Effector memory CD4-positive, alpha-beta T cell (primary cell): ENCODE measurements around the gene LDLRAD3.

Experiments
- DNase-seq, 3 donors: peaks; one replicate each; pipeline ENCODE4 v3.0.0-alpha.2; 2020
- H3K27ac ChIP-seq: 2 replicates; pipeline ENCODE4 v1.7.0; 2013; ENCODE audit warnings: mild to moderate bottlenecking, low read length, moderate library complexity; ENCODE audit not compliant: insufficient read depth, poor library complexity, severe bottlenecking
- H3K27me3 ChIP-seq: replicated peaks from 2 replicates; pipeline ENCODE4 v1.7.0; 2013; ENCODE audit warnings: mild to moderate bottlenecking, low read length; ENCODE audit not compliant: insufficient read depth, control insufficient read depth, poor library complexity, severe bottlenecking
- H3K36me3 ChIP-seq: 2 replicates; pipeline ENCODE4 v1.7.0; 2013; ENCODE audit warnings: mild to moderate bottlenecking, low read length, moderate library complexity; ENCODE audit not compliant: control insufficient read depth, insufficient read depth
- H3K4me1 ChIP-seq: 2 replicates; pipeline ENCODE4 v1.7.0; 2013; ENCODE audit warnings: low read length, mild to moderate bottlenecking; ENCODE audit not compliant: control insufficient read depth, insufficient read depth, poor library complexity, severe bottlenecking
- H3K4me3 ChIP-seq: 2 replicates; pipeline ENCODE4 v1.7.0; 2013; ENCODE audit warnings: low read length, low read depth, mild to moderate bottlenecking; ENCODE audit not compliant: insufficient read depth, poor library complexity, severe bottlenecking
- H3K9me3 ChIP-seq: 2 replicates; pipeline ENCODE4 v1.7.0; 2013; ENCODE audit warnings: mild to moderate bottlenecking, low read length, moderate library complexity; ENCODE audit not compliant: control insufficient read depth

The LDLRAD3 gene

DNA sequence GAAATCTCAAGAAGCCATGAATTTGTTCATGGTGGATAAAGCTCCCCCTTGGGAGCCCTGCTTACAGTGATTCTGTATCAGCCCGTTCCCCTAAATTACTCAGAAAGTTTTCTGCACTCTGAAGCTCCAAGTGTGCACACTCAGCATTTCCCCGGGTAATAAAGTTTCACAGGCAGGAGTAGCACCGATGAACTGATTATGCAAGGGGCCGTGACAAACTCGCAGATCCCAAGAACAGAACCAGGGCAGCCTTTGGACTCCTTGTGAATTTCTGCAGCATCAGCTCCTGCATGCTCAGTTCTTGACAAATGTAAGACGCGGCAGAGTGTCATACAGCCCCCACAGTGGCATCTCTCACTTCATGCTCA, 271.8 kb downstream of the LDLRAD3 start:
- Histone ChIP-seq H3K9me3 (peaks cover 8% of the 10 kb centered on the region), H3K27ac (no peak overlapping the region), H3K4me3 (no peak overlapping the region), H3K4me1 (no peaks in the 10 kb centered on the region), H3K27me3 (no peaks in the 10 kb centered on the region), H3K36me3 (no peaks in the 10 kb centered on the region)
- no peak for DNase-seq

DNA sequence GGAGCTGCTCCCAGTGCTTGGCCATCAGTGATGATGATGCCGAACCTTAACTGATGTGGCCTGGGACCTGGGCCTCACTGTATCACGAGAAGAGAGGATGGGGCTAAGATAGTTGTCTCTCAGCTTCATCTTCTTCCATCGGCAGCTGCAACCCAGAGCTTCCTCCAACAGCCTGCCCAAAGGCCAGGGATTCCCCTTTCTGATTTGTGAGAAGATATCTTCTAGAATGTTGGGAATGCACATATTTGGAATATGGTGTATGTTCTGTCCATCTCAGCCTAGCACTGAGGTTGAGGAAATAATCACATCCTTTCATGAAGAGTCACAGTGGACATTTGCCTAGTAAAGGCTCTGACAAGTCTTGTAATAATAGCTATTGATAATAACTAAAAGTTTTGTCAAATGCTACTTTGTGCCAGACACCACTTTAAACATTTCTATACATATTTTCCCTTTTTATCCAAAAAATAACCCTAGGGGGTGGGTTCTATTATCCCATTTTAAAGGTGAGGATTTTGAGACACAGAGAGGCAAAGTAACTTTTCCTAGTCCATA, 272.3 kb downstream of the LDLRAD3 start:
- H3K9me3 ChIP-seq = peaks cover 8% of the 10 kb centered on the region
- H3K36me3 ChIP-seq = no peaks in the 10 kb centered on the region
- no peaks in the 10 kb centered on the region for H3K27me3 ChIP-seq
- no peak overlapping the region for H3K4me3 ChIP-seq
- no peak overlapping the region for H3K27ac ChIP-seq
- H3K4me1 ChIP-seq = no peaks in the 10 kb centered on the region
- no peak for DNase-seq

DNA sequence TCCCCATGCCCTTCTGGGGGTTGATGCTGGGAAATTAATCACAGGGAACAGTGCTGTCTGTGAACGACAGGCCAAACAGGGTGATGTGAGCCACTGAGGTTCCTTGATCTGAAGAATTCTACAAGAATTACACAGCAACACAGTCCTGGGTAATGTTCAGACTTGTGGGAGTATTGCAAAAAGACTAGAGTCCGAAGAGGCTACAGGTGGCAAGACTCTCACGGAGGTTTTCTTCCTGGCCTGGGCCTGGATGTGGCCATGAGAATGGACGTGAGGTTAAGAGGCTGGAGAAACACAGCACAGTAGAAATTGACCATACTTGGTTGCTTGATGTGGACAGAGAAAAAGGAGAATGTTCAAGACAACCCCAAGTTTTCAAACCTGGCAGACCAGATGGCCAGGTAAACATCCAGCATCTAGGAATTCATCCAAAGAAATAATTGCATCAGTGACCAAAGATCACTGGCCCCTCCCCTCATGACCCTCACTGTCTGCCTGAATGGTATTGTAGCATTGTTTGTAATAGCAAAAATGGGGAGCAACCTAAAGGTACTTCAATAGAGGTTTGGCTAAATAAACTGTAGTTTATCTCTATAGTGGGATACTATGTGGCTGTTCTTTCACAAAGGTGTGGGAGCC, 274.5 kb downstream of the LDLRAD3 start:
- no peaks in the 10 kb centered on the region for H3K27me3 ChIP-seq
- H3K9me3 ChIP-seq = peaks cover 8% of the 10 kb centered on the region
- H3K4me3 ChIP-seq = no peak overlapping the region
- DNase-seq = no peak
- no peaks in the 10 kb centered on the region for H3K4me1 ChIP-seq
- H3K27ac ChIP-seq = no peak overlapping the region
- no peaks in the 10 kb centered on the region for H3K36me3 ChIP-seq

- DNase-seq = no peak
- Histone ChIP-seq H3K36me3 (no peaks in the 10 kb centered on the region), H3K9me3 (peaks cover 8% of the 10 kb centered on the region), H3K4me1 (no peaks in the 10 kb centered on the region), H3K4me3 (no peak overlapping the region), H3K27ac (no peak overlapping the region), H3K27me3 (no peaks in the 10 kb centered on the region)
Observed at GRCh38 chr11:36219996-36220395, 276.1 kb downstream of the LDLRAD3 start.

DNA sequence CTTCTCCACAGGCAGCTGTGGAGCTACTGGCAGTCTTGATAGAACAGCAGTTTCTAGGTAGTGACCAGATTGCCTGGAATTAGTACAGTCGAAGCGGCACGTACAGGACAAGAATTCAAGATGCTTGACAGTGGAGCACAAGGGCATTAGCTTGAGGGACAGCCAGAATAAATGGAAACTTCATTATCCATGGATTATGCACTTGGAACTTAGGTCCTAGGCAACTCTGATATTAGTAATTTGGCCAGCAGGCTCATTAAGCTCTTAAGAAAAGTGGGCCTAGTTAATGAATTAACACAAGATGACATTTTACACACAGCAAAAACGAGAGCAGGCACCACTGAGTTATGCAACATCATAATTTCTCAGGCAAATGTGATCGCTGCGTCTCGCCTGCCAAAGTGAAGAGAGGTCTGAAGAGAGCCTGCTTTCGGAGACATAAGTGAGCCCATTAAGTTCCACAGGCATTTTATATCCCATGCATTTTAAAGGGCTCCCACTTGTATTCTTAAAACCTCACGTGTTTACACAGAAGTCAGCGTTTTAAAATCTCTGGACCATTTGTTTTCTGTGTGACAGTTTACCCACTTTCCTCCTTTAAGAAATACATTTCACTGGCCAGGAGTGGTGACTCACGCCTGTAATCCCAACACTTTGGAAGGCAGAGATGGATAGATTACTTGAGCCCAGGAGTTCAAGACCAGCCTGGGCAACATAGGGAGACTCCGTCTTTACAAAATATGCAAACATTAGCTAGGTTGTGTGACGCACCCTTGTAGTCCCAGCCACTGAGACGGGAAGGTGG, 279.2 kb downstream of the LDLRAD3 start:
- no peak for DNase-seq
- Histone ChIP-seq H3K27ac (no peak overlapping the region), H3K4me3 (no peak overlapping the region), H3K9me3 (peaks cover 8% of the 10 kb centered on the region), H3K36me3 (no peaks in the 10 kb centered on the region), H3K4me1 (no peaks in the 10 kb centered on the region), H3K27me3 (no peaks in the 10 kb centered on the region)

- Histone ChIP-seq H3K4me3 (no peak overlapping the region), H3K27ac (no peak overlapping the region), H3K9me3 (peaks cover 8% of the 10 kb centered on the region), H3K27me3 (no peaks in the 10 kb centered on the region), H3K4me1 (no peaks in the 10 kb centered on the region), H3K36me3 (no peaks in the 10 kb centered on the region)
- no peak for DNase-seq
Observed at GRCh38 chr11:36224209-36224882, 280.5 kb downstream of the LDLRAD3 start.

GRCh38 chr11:36227044-36227443, 283.2 kb downstream of the LDLRAD3 start:
- no peaks in the 10 kb centered on the region for H3K36me3 ChIP-seq
- DNase-seq = no peak
- H3K27ac ChIP-seq = no peak overlapping the region
- H3K27me3 ChIP-seq = no peaks in the 10 kb centered on the region
- no peaks in the 10 kb centered on the region for H3K9me3 ChIP-seq
- no peak overlapping the region for H3K4me3 ChIP-seq
- H3K4me1 ChIP-seq = no peaks in the 10 kb centered on the region

DNA sequence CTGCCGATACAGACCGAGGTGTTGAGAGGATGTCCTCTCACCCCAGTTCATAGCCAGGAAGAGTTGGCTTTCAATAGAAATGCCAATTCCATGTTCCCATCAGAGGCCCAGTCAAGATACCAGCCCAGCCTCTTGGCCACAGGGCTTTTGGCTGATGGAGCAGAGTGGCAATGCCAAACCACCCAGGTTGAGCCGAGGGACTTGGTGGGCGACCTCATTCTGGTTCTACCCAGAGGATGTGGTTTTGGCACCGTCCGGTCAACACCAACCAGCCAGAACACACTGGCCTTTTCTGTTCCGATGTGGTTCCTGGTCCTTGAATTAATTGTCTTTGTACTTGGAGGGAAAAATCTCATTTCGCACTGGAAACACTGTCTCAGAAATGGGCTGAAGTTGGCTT, 284.8 kb downstream of the LDLRAD3 start:
- Histone ChIP-seq H3K4me1 (no peaks in the 10 kb centered on the region), H3K27me3 (no peaks in the 10 kb centered on the region), H3K4me3 (no peak overlapping the region), H3K36me3 (no peaks in the 10 kb centered on the region), H3K27ac (no peak overlapping the region), H3K9me3 (no peaks in the 10 kb centered on the region)
- no peak for DNase-seq

- H3K36me3 ChIP-seq = no peaks in the 10 kb centered on the region
- no peak for DNase-seq
- no peak overlapping the region for H3K4me3 ChIP-seq
- no peaks in the 10 kb centered on the region for H3K9me3 ChIP-seq
- no peaks in the 10 kb centered on the region for H3K4me1 ChIP-seq
- no peak overlapping the region for H3K27ac ChIP-seq
- H3K27me3 ChIP-seq = no peaks in the 10 kb centered on the region
Observed at GRCh38 chr11:36229091-36229705, 285.3 kb downstream of the LDLRAD3 start.
